Activated CD4-positive, alpha-beta memory T cell treated with anti-CD3 and anti-CD28 coated beads, Interleukin-2, amount 10 ng/mL, durations not matched to agents 7 days and 5 days (primary cell): ENCODE measurements around the gene ZFX. TPM values are rescaled to one million over a fixed set of nuclear protein-coding genes. Genes with fewer than 3 reads are reported as not detected.

ENCODE experiments used
- CTCF ChIA-PET: fragments of 350-600 bp; sonication (Branson Sonifier 250); formaldehyde crosslinking; loops from one replicate; lab custom pipeline; 2021; ENCODE audit warnings: antibody characterized with exemption, inconsistent platforms; lab: Charles Lee
- POLR2A ChIA-PET: fragments of 350-600 bp; sonication (Branson Sonifier 250); formaldehyde crosslinking; loops from one replicate; lab custom pipeline; 2021; ENCODE audit warnings: antibody characterized with exemption; lab: Charles Lee
- DNase-seq: peaks from one replicate; pipeline ENCODE4 v3.0.0-alpha.2; 2020
- H3K27ac Mint-ChIP-seq: one replicate; pipeline ENCODE4 v1.8.0; 2021; ENCODE audit warnings: mild to moderate bottlenecking, mixed read lengths
- H3K27me3 Mint-ChIP-seq: one replicate; pipeline ENCODE4 v1.8.0; 2021; ENCODE audit warnings: mixed read lengths
- H3K36me3 Mint-ChIP-seq: one replicate; pipeline ENCODE4 v1.8.0; 2021; ENCODE audit warnings: low read depth, mixed read lengths
- H3K4me1 Mint-ChIP-seq: one replicate; pipeline ENCODE4 v1.8.0; 2021; ENCODE audit warnings: mixed read lengths
- H3K4me3 Mint-ChIP-seq: one replicate; pipeline ENCODE4 v1.8.0; 2021; ENCODE audit warnings: mild to moderate bottlenecking, mixed read lengths
- H3K9me3 Mint-ChIP-seq: one replicate; pipeline ENCODE4 v1.8.0; 2021; ENCODE audit warnings: mixed read lengths
- total RNA-seq, 2 experiments: library from RNA; stranded (reverse); gene quantifications; one replicate each; pipeline ENCODE4 v1.2.3, GENCODE V29; 2021

ZFX gene
- total RNA-seq, 2 experiments from 2014 or later = 40.8 to 43.3 TPM

GRCh38 chrX:24262309-24262708, 112.8 kb downstream of the ZFX start:
- no peak for DNase-seq
- Mint-ChIP-seq H3K36me3 (no peaks in the 10 kb centered on the region), H3K4me1 (peaks cover 11% of the 10 kb centered on the region), H3K9me3 (no peaks in the 10 kb centered on the region), H3K4me3 (no peak overlapping the region), H3K27ac (no peak overlapping the region), H3K27me3 (peaks cover 4% of the 10 kb centered on the region)
- ChIA-PET CTCF (interaction anchor here (1.5 kb wide), 1 partner anchor 109 kb away, joined by 5 read pairs; no protein-coding TSS in a partner anchor), POLR2A (no interaction called here)

GRCh38 chrX:24264383-24264782, 114.9 kb downstream of the ZFX start:
- Mint-ChIP-seq H3K27me3 (peaks cover 7% of the 10 kb centered on the region), H3K4me3 (no peak overlapping the region), H3K36me3 (no peaks in the 10 kb centered on the region), H3K9me3 (no peaks in the 10 kb centered on the region), H3K27ac (no peak overlapping the region), H3K4me1 (peaks cover 11% of the 10 kb centered on the region)
- CTCF ChIA-PET = no interaction called here
- no peak for DNase-seq
- POLR2A ChIA-PET = no interaction called here

Other genes starting within 250 kb of the ZFX start
- 10 to 100 TPM; 25.1 to 26.3 TPM for gene APOO, start 241.8 kb upstream of the ZFX start, total RNA-seq
- not detected for gene CXorf58, start 241.7 kb upstream of the ZFX start, total RNA-seq
- gene KLHL15, start 122.5 kb upstream of the ZFX start, total RNA-seq = 1 to 10 TPM; 9.3 TPM
- gene EIF2S3, start 94.8 kb upstream of the ZFX start, total RNA-seq = 100 to 1,000 TPM; 172 to 179 TPM
- gene SUPT20HL2, start 164.3 kb downstream of the ZFX start, total RNA-seq = not detected
- gene SUPT20HL1, start 210.9 kb downstream of the ZFX start, total RNA-seq = not detected